PC-9 (cell line): ENCODE data around the gene ZC3H14. TPM values are rescaled to one million over a fixed set of nuclear protein-coding genes. Genes with fewer than 3 reads are reported as not detected.

Source experiments
- BruUV-seq: library from RNA; stranded (reverse); fragments of 400-500 nt; replicated peaks from 2 replicates; lab custom pipeline; 2021; lab: Mats Ljungman, UMichigan
- CTCF ChIA-PET: fragments of 300-600 bp; sonication (Branson Sonifier 250); formaldehyde crosslinking; loops from one replicate; lab custom pipeline; 2022; ENCODE audit warnings: antibody characterized with exemption; lab: Charles Lee
- POLR2A ChIA-PET: fragments of 300-600 bp; sonication (Branson Sonifier 250); formaldehyde crosslinking; loops from one replicate; lab custom pipeline; 2022; ENCODE audit warnings: antibody characterized with exemption; ENCODE audit not compliant: unreplicated experiment; lab: Charles Lee
- DNase-seq, 2 experiments: peaks; one replicate each; pipeline versions ENCODE4 v3.0.0 to v3.0.0-alpha.2; 2015 to 2022; ENCODE audit warnings: mixed read lengths in 1 of 2
- H2AFZ ChIP-seq: fragments of 200-600 bp; sonication (generic); 2 replicates; pipeline ENCODE4 v1.8.1; 2017; ENCODE audit warnings: antibody characterized with exemption
- H3F3A ChIP-seq: fragments of 200-600 bp; sonication (generic); 2 replicates; pipeline ENCODE4 v1.8.1; 2017; ENCODE audit warnings: antibody characterized with exemption, mild to moderate bottlenecking, low read depth; ENCODE audit not compliant: insufficient read depth
- H3K27ac ChIP-seq: fragments of 200-600 bp; sonication (generic); 2 replicates; pipeline ENCODE4 v1.6.1; 2016; ENCODE audit warnings: mixed run types
- H3K27me3 ChIP-seq: fragments of 200-600 bp; sonication (generic); 2 replicates; pipeline ENCODE4 v1.6.1; 2016; ENCODE audit warnings: low read depth, mixed run types; ENCODE audit not compliant: insufficient read depth
- H3K36me3 ChIP-seq: fragments of 200-600 bp; sonication (generic); 2 replicates; pipeline ENCODE4 v1.6.1; 2016; ENCODE audit warnings: low read depth, mixed run types
- H3K4me1 ChIP-seq: fragments of 200-600 bp; sonication (generic); replicated peaks from 2 replicates; pipeline ENCODE4 v1.6.1; 2016; ENCODE audit warnings: mixed run types; ENCODE audit not compliant: insufficient read depth
- H3K4me2 ChIP-seq: fragments of 200-600 bp; sonication (generic); 2 replicates; pipeline ENCODE4 v1.6.1; 2017; ENCODE audit warnings: mixed run types
- H3K4me3 ChIP-seq: fragments of 200-600 bp; sonication (generic); 2 replicates; pipeline ENCODE4 v1.6.1; 2016; ENCODE audit warnings: mixed run types
- H3K79me2 ChIP-seq: fragments of 200-600 bp; sonication (generic); 2 replicates; pipeline ENCODE4 v1.6.1; 2017; ENCODE audit warnings: low read depth, mixed run types
- H3K9me2 ChIP-seq: fragments of 200-600 bp; sonication (generic); 2 replicates; pipeline ENCODE4 v1.8.1; 2017; ENCODE audit warnings: mild to moderate bottlenecking; ENCODE audit not compliant: insufficient read depth
- H3K9me3 ChIP-seq: fragments of 200-600 bp; sonication (generic); 2 replicates; pipeline ENCODE4 v1.8.1; 2016; ENCODE audit warnings: low read depth; ENCODE audit not compliant: insufficient read depth
- H4K20me1 ChIP-seq: fragments of 200-600 bp; sonication (generic); 2 replicates; pipeline ENCODE4 v1.8.1; 2017; ENCODE audit not compliant: insufficient read depth
- EZH2 ChIP-seq: fragments of 200-600 bp; sonication (generic); IDR thresholded peaks from 2 replicates; pipeline ENCODE4 v1.8.0; 2017; ENCODE audit warnings: antibody characterized with exemption, low read depth
- intact Hi-C: fragments of 100-400 bp; cut with micrococcal nuclease; formaldehyde crosslinking; loops from one replicate; pipeline ENCODE4 v1.10.0; 2022; ENCODE audit not compliant: unreplicated experiment
- total RNA-seq: library from RNA; stranded (reverse); gene quantifications from 2 replicates; pipeline ENCODE4 v1.2.3, GENCODE V29; 2021
- TF ChIP-seq, protein P1 (sequence below): fragments of 200-600 bp; sonication (generic); conservative IDR thresholded peaks from 2 replicates; pipeline ENCODE4 v1.6.1; 2017; ENCODE audit warnings: mixed run types, antibody characterized with exemption, mild to moderate bottlenecking, moderate library complexity

Gene ZC3H14
- total RNA-seq, 1 experiment from 2014 or later, result 20.2 TPM

GRCh38 chr14:88616697-88617096 lies 53.9 kb downstream of the ZC3H14 start:
- POLR2A ChIA-PET, result no interaction called here
- Histone ChIP-seq H2AFZ (no peak overlapping the region), H3K9me2 (no peaks in the 10 kb centered on the region), H3K4me2 (no peak overlapping the region), H3K27ac (no peak overlapping the region), H3K4me1 (no peaks in the 10 kb centered on the region; the same call in 1 of the 2 replicates), H3K9me3 (no peaks in the 10 kb centered on the region), H3K27me3 (no peaks in the 10 kb centered on the region), H3K36me3 (no peaks in the 10 kb centered on the region; the same call in 1 of the 2 replicates), H4K20me1 (no peaks in the 10 kb centered on the region), H3F3A (no peaks in the 10 kb centered on the region; the same call in 1 of the 2 replicates), H3K79me2 (no peaks in the 10 kb centered on the region), H3K4me3 (no peak overlapping the region)
- no peak for TF ChIP-seq EZH2
- TF ChIP-seq, protein P1, sequence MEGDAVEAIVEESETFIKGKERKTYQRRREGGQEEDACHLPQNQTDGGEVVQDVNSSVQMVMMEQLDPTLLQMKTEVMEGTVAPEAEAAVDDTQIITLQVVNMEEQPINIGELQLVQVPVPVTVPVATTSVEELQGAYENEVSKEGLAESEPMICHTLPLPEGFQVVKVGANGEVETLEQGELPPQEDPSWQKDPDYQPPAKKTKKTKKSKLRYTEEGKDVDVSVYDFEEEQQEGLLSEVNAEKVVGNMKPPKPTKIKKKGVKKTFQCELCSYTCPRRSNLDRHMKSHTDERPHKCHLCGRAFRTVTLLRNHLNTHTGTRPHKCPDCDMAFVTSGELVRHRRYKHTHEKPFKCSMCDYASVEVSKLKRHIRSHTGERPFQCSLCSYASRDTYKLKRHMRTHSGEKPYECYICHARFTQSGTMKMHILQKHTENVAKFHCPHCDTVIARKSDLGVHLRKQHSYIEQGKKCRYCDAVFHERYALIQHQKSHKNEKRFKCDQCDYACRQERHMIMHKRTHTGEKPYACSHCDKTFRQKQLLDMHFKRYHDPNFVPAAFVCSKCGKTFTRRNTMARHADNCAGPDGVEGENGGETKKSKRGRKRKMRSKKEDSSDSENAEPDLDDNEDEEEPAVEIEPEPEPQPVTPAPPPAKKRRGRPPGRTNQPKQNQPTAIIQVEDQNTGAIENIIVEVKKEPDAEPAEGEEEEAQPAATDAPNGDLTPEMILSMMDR, result no peak
- no peak for DNase-seq
- intact Hi-C loops, result no loop called here
- BruUV-seq, result no TSS peak
- CTCF ChIA-PET, result no interaction called here

GRCh38 chr14:88617479-88617878 lies 54.6 kb downstream of the ZC3H14 start:
- H4K20me1 ChIP-seq, result no peaks in the 10 kb centered on the region
- H3K27me3 ChIP-seq, result no peaks in the 10 kb centered on the region
- no peak overlapping the region for H3K4me2 ChIP-seq
- H3K27ac ChIP-seq, result no peak overlapping the region
- no peak overlapping the region for H3K4me3 ChIP-seq
- H3K9me3 ChIP-seq, result no peaks in the 10 kb centered on the region
- intact Hi-C loops, result no loop called here
- H3K4me1 ChIP-seq, result no peaks in the 10 kb centered on the region; the same call in 1 of the 2 replicates
- H3K9me2 ChIP-seq, result no peaks in the 10 kb centered on the region
- H2AFZ ChIP-seq, result no peak overlapping the region
- DNase-seq, result no peak
- H3K36me3 ChIP-seq, result no peaks in the 10 kb centered on the region; the same call in 1 of the 2 replicates
- TF ChIP-seq, protein P1, result no peak
- no peak for TF ChIP-seq EZH2
- ChIA-PET POLR2A (no interaction called here), CTCF (no interaction called here)
- no peaks in the 10 kb centered on the region; the same call in 1 of the 2 replicates for H3F3A ChIP-seq
- no TSS peak for BruUV-seq
- H3K79me2 ChIP-seq, result no peaks in the 10 kb centered on the region

- Histone ChIP-seq H2AFZ (no peak overlapping the region), H3K9me2 (no peaks in the 10 kb centered on the region), H3F3A (no peaks in the 10 kb centered on the region; the same call in 1 of the 2 replicates), H4K20me1 (no peaks in the 10 kb centered on the region), H3K27me3 (no peaks in the 10 kb centered on the region), H3K4me3 (no peak overlapping the region), H3K79me2 (no peaks in the 10 kb centered on the region), H3K36me3 (no peaks in the 10 kb centered on the region; the same call in 1 of the 2 replicates), H3K9me3 (no peaks in the 10 kb centered on the region), H3K4me2 (no peak overlapping the region), H3K4me1 (no peaks in the 10 kb centered on the region; the same call in 1 of the 2 replicates), H3K27ac (no peak overlapping the region)
- no peak for DNase-seq
- BruUV-seq, result no TSS peak
- TF ChIP-seq, protein P1, result no peak
- TF ChIP-seq EZH2, result no peak
- POLR2A ChIA-PET, result no interaction called here
- CTCF ChIA-PET, result no interaction called here
- intact Hi-C loops, result no loop called here
These were observed 55.6 kb downstream of the ZC3H14 start for GRCh38 chr14:88618476-88618875.
